Aorta (tissue), 5 donors: Measurements from ENCODE around the gene MRO. TPM values are rescaled to one million over a fixed set of nuclear protein-coding genes. Genes with fewer than 3 reads are reported as not detected.
"Not testable (repeated sequence)": the region's sequence is repeated elsewhere in the genome, so short reads cannot be mapped to it uniquely, and the experiment has no call there.

Source experiments
- ATAC-seq: fragments of 200-7000 bp; cut with Tn5 transposase; one replicate; pipeline ENCODE4 v1.9.1; 2022; ENCODE audit warnings: moderate library complexity; ENCODE audit not compliant: low FRiP score
- DNase-seq, 2 donors: peaks; one replicate each; pipeline ENCODE4 v3.0.0-alpha.2; 2020
- H3K27ac ChIP-seq, 2 donors: one replicate each; pipeline ENCODE4 v1.5.1; 2013; ENCODE audit warnings: low read length in 2 of 2, mild to moderate bottlenecking in 2 of 2, moderate library complexity in 2 of 2, control low read depth in 1 of 2, inconsistent platforms in 1 of 2, low read depth in 1 of 2
- H3K27me3 ChIP-seq, 2 donors: one replicate each; pipeline ENCODE4 v1.6.1; 2013; ENCODE audit warnings: control low read depth in 1 of 2, low read length in 1 of 2, mild to moderate bottlenecking in 1 of 2, moderate library complexity in 1 of 2; ENCODE audit not compliant: insufficient read depth in 2 of 2, control insufficient read depth in 1 of 2
- H3K36me3 ChIP-seq, 2 donors: one replicate each; pipeline ENCODE4 v1.6.1; 2013; ENCODE audit warnings: control low read depth in 1 of 2, low read length in 1 of 2, mild to moderate bottlenecking in 1 of 2; ENCODE audit not compliant: insufficient read depth in 2 of 2, control insufficient read depth in 1 of 2
- H3K4me1 ChIP-seq, 2 donors: one replicate each; pipeline ENCODE4 v1.6.1; 2013; ENCODE audit warnings: low read length in 2 of 2, control low read depth in 1 of 2, mild to moderate bottlenecking in 1 of 2, moderate library complexity in 1 of 2; ENCODE audit not compliant: insufficient read depth in 2 of 2, control insufficient read depth in 1 of 2
- H3K4me3 ChIP-seq, 2 donors: one replicate each; pipeline ENCODE4 v1.5.1; 2013; ENCODE audit warnings: low read length in 2 of 2, control low read depth in 1 of 2, mild to moderate bottlenecking in 1 of 2
- H3K9me3 ChIP-seq: one replicate; pipeline ENCODE4 v1.6.1; 2013; ENCODE audit warnings: mild to moderate bottlenecking, low read length; ENCODE audit not compliant: control insufficient read depth
- WGBS, 2 donors: extraction: QIAGEN DNeasy Blood & Tissue Kit; methylation state at CpG; one replicate each; pipeline ENCODE4 v1.1.7; 2013; 5-methylcytosine and 5-hydroxymethylcytosine counted together
- intact Hi-C, 2 donors: fragments of 100-400 bp; cut with DNase I; formaldehyde crosslinking; loops; one replicate each; pipeline versions ENCODE4 v1.14.2 to v1.15.0; 2022
- polyA plus RNA-seq, 2 donors: library from polyadenylated mRNA; stranded (reverse); fragments of 200-250 nt; gene quantifications; one replicate each; pipeline ENCODE4 v1.2.3, GENCODE V29; 2013
- total RNA-seq, 2 donors: library from RNA; stranded (reverse); fragmentation: NEBNext Ultra II Directional; extraction: Animal tissue kit (Norgen Biotek cat#: 25700); gene quantifications; one replicate each; pipeline ENCODE4 v1.2.1, GENCODE V29; 2021
- donor health status: healthy with polysubstance abuse.
- donor health status: Bipolar disorder and iron deficiency.
- donor health status: DM: no; HTN: no; CAD: no.
- donor health status: DM: no; HTN: no; CAD: no.
- donor health status: DM: yes; HTN: yes; CAD: no.

The MRO gene
- total and polyA plus RNA-seq, 4 donors, result 0.13 to 3.2 (median 2.0) TPM

DNA sequence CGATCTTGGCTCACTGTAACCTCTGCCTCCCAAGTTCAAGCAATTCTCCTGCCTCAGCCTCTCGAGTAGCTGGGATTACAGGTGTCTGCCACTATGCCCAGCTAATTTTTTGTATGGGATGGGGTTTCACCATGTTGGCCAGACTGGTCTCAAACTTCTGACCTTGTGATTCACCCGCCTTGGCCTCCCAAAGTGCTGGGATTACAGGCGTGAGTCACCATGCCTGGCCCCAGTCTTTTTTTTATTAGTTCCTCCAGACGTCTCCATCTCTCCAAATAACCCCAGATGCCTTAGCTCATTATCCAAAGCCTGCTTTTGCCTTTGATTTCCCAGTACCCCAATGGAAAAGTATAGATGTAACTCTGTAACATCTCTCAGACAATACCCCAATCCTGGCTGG is 37.4 kb upstream of the MRO start:
- DNase-seq, H3K27me3 ChIP-seq, H3K27ac ChIP-seq, H3K36me3 ChIP-seq, intact Hi-C loops, H3K9me3 ChIP-seq, H3K4me1 ChIP-seq, H3K4me3 ChIP-seq, ATAC-seq: not testable (repeated sequence)
- WGBS, 2 donors, result 51 to 72% methylated on average over 5 of the region's 5 CpGs

DNA sequence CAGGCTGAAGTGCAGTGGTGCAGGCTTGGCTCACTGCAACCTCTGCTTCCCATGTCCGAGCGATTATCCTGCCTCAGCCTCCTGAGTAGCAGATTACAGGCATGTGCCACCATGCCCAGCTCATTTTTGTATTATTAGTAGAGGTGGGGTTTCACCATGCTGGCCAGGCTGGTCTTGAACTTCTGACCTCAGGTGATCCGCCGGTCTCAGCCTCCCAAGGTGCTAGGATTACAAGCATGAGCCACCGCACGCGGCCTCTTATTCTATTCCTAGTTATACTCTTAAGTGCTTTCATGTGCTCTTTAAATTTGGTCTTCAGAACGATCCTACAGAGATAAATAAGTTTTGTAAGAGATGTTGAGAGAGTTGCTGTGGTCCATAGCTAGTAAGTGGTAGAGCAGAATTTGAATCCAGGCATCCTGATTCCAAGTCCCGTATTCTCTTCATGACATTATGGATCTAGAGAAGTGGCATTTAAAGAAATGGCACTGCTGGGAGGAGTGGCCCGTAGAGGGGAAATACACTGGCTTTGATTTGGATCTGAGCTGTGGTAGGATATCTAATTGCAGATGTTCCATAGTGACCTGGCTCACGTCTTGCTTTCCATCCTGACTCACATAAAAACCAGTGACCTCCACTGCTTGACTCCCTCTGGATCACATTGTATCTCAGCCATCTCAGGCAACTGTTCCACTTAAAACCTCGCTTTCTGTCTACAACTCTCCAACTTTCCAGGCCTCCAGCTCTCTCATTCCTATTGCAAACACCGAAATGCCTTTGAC is 36.4 kb upstream of the MRO start:
- WGBS, 2 donors, result 91% methylated on average over 13 of the region's 13 CpGs
- Histone ChIP-seq H3K4me1 (no peaks in the 10 kb centered on the region), H3K9me3 (peaks cover 2% of the 10 kb centered on the region), H3K36me3 (no peaks in the 10 kb centered on the region), H3K27me3 (peaks cover 0 to 1% of the 10 kb centered on the region in 2 donors), H3K27ac (no peak overlapping the region), H3K4me3 (no peak overlapping the region)
- intact Hi-C loops, result no loop called here
- DNase-seq, result no peak
- no peak for ATAC-seq

DNA sequence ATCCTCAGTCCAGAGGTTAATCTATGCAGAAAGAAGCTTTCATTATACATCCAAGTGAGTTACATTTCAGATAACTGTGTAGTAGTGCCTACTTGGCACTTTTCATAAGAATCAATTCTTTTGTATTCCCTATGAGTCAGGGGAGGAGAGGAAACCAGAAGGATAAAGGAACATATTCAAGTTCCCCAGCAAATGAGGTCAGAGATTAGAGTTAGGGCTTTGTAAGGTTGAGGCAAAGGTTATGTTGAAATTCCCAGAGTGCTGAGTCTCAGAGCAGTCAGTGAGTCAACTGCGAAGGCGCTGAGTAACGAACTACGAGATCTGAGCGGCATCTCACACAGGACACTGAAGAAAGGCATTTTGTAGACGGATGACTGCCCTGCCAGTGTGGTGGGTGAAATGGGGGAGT is 34.1 kb upstream of the MRO start:
- intact Hi-C loops, result no loop called here
- peaks cover 2% of the 10 kb centered on the region for H3K9me3 ChIP-seq
- no peaks in the 10 kb centered on the region for H3K27me3 ChIP-seq
- 61 to 64% methylated on average over 6 of the region's 6 CpGs for WGBS, 2 donors
- DNase-seq (peak in 1 of 2 donors; percentile 60), ATAC-seq (no peak)
- H3K27ac ChIP-seq, result no peak overlapping the region
- H3K4me1 ChIP-seq, result no peaks in the 10 kb centered on the region
- H3K4me3 ChIP-seq, result no peak overlapping the region
- no peaks in the 10 kb centered on the region for H3K36me3 ChIP-seq

DNA sequence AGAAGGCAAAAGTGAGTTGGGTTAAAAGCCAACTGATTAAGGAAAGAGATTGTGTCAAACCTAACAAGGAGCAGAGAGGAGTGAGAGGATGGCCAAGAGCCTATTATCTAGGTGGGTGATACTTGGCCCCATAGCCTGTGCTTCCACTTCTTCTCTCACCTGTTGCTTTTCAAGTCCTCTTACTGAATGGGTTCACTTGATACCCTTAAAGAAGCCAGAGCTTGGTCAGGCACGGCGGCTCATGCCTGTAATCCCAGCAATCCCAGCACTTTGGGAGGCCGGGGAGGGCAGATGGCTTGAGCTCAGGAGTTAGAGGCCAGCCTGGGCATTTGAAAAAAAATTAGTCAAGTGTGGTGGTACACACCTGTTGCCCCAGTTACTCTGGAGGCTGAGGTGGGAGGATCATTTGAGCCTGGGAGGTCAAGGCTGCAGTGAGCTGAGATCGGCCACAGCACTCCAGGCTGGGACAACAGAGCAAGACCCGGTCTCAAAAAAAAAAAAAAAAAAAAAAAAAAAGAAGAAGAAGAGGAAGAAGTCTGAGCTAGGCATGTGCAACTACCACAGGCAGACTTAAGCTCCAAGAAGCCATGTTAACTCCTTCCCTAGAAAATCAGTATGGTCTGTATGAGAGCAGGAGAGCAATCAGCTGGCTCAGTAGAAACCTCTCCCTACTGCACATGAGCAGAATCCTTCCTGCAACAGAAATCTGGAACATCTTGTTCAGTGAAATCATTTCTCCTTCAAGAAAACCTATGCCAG is 30.7 kb upstream of the MRO start:
- no peaks in the 10 kb centered on the region for H3K36me3 ChIP-seq
- H3K27me3 ChIP-seq, result no peaks in the 10 kb centered on the region
- DNase-seq, result no peak
- H3K4me1 ChIP-seq, result no peaks in the 10 kb centered on the region
- H3K4me3 ChIP-seq, result no peak overlapping the region
- WGBS, 2 donors, result 88 to 94% methylated on average over 5 of the region's 5 CpGs
- intact Hi-C loops, result no loop called here
- H3K27ac ChIP-seq, result no peak overlapping the region
- peaks cover 2% of the 10 kb centered on the region for H3K9me3 ChIP-seq
- no peak for ATAC-seq

DNA sequence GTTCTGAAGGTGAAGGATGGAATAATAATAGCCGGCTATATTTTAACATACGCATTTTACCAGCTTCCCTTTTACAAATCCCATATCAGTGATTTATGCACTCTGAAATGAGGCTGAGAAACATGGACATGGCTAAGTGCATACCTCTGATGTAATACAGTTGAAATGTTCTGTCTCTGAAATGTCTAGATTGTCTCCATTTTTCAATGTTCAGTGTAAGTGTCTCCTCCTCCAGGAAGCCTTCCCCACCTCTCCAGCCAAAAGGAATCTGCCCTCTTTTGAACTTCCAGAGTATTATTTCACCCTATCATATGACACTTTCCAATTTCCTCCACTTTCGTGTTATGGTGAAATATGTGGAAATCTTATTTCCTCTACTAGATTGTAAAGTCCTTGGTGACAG is 29.6 kb upstream of the MRO start:
- no peak overlapping the region for H3K4me3 ChIP-seq
- intact Hi-C loops, result no loop called here
- no peaks in the 10 kb centered on the region for H3K27me3 ChIP-seq
- DNase-seq, result no peak
- no peaks in the 10 kb centered on the region for H3K4me1 ChIP-seq
- no peak for ATAC-seq
- H3K27ac ChIP-seq, result no peak overlapping the region
- peaks cover 2% of the 10 kb centered on the region for H3K9me3 ChIP-seq
- 23 to 37% methylated on average over 3 of the region's 3 CpGs for WGBS, 2 donors
- H3K36me3 ChIP-seq, result no peaks in the 10 kb centered on the region

DNA sequence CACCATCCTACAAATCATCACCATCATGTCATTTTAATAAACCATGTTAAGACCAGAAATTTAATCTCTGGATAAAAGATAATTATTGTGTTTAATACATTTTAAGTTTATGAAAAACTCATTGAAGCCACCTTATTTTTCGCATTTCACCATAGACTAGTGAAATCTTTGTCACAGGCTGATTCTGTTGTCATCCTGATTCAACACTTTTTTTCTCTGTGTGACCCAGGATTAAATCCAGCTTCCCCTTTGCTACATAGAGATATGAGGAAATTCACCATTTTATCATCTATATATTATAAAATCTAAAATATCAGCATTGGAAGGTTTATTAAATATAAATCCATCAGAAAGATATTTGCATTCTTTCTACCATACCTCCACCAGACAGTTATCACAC is 29.2 kb upstream of the MRO start:
- 84 to 92% methylated on average over 1 of the region's 1 CpG for whole genome bisulfite sequencing, 2 donors
- no peaks in the 10 kb centered on the region for H3K36me3 ChIP-seq
- H3K9me3 ChIP-seq, result peaks cover under 1% of the 10 kb centered on the region
- intact Hi-C loops, result no loop called here
- DNase-seq, result no peak
- H3K27ac ChIP-seq, result no peak overlapping the region
- no peaks in the 10 kb centered on the region for H3K4me1 ChIP-seq
- no peak for ATAC-seq
- no peak overlapping the region for H3K4me3 ChIP-seq
- H3K27me3 ChIP-seq, result no peaks in the 10 kb centered on the region

DNA sequence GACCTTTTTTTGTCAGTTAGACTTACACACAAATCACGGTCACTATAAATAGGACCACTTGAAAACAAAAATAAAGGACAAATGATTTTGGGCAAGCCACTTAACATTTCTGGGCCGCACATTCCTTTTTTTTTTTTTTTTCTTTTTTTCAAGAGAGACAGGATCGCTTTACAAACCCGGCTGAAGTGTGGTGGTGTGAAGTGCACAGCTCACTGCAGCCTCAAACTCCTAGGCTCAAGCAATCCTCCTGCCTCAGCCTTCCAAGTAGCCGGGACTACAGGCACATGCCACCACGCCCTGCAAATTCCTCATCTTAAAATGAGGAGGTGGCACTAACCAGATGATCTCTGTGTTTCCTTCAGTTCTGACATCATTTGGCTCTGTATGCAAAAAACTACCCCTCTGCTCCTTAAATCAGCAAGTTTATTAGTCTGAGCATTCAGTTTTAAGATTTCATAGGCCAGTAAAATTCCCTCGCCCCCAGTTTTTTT is 28.3 kb upstream of the MRO start:
- H3K27ac ChIP-seq, result no peak overlapping the region
- no peaks in the 10 kb centered on the region for H3K4me1 ChIP-seq
- DNase-seq, result no peak
- intact Hi-C loops, result no loop called here
- H3K9me3 ChIP-seq, result no peaks in the 10 kb centered on the region
- 58 to 60% methylated on average over 7 of the region's 7 CpGs for WGBS, 2 donors
- ATAC-seq, result no peak
- no peak overlapping the region for H3K4me3 ChIP-seq
- no peaks in the 10 kb centered on the region for H3K36me3 ChIP-seq
- H3K27me3 ChIP-seq, result no peaks in the 10 kb centered on the region

DNA sequence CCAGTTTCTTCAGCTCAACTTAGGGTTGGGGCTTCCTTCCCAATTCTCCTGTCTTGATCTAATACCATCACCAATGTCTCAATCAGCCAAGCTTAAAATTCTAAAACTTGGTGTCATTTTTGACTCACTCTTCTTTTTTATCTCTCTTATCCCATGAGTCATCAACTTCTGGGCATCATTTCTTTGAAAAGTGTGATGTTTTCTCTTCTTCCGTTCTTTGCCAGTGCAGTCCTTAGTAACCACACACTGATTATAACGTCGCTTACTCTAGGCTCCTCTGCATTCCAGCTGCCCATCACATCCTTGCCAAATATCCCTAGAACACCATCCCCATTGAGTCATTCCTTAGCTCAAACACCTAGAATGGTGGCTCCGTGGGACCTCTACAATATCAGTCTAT is 27.4 kb upstream of the MRO start:
- ATAC-seq, result no peak
- no peak overlapping the region for H3K27ac ChIP-seq

DNA sequence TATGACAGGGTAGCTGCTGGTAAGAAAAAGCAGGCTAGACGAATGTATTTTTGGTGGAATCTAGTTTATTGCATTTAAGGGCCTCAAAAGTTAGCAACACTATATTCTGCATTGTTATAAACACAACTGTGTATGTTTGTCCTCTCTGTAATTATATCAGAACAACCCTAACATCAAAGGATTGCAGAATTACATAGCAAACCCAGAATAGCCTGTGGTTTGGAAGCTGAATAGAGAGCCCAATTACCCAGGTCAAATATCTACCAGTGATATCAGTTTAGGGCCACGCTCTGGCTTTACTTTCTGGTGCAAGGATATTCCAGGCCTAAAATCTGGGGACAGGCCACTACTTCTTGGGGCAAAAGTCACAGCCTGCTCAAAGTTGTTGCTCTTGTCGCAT is 25.1 kb upstream of the MRO start:
- Histone ChIP-seq H3K4me3 (no peak overlapping the region), H3K27ac (no peak overlapping the region), H3K9me3 (no peaks in the 10 kb centered on the region), H3K27me3 (no peaks in the 10 kb centered on the region), H3K36me3 (no peaks in the 10 kb centered on the region), H3K4me1 (no peaks in the 10 kb centered on the region)
- intact Hi-C loops, result no loop called here
- ATAC-seq, result no peak
- WGBS, 2 donors, result 89 to 92% methylated on average over 3 of the region's 3 CpGs
- no peak for DNase-seq

More for the DNA sequence above, 27.4 kb upstream of the MRO start:
- no peak for DNase-seq
- Histone ChIP-seq H3K4me3 (no peak overlapping the region), H3K9me3 (no peaks in the 10 kb centered on the region), H3K4me1 (no peaks in the 10 kb centered on the region), H3K36me3 (no peaks in the 10 kb centered on the region), H3K27me3 (no peaks in the 10 kb centered on the region)
- WGBS, 2 donors, result 78 to 83% methylated on average over 4 of the region's 4 CpGs
- intact Hi-C loops, result no loop called here
